IMR-90 (cell line): ENCODE measurements around the gene ZCCHC14. TPM values are rescaled to one million over a fixed set of nuclear protein-coding genes. Genes with fewer than 3 reads are reported as not detected.

ENCODE experiments used
- ATAC-seq: fragments of 200-7000 bp; cut with Tn5 transposase; 2 replicates; pipeline ENCODE4 v1.9.1; 2020; ENCODE audit warnings: low read depth, mild to moderate bottlenecking, moderate library complexity
- BruUV-seq: library from RNA; stranded (reverse); fragments of 400-500 nt; replicated peaks from 2 replicates; lab custom pipeline; 2021; lab: Mats Ljungman, UMichigan
- CTCF ChIA-PET: fragments of 300-600 bp; formaldehyde crosslinking; extraction: SDS; loops from one replicate; lab custom pipeline; 2021; ENCODE audit warnings: antibody characterized with exemption; lab: Yijun Ruan, JAX
- POLR2A ChIA-PET: fragments of 300-600 bp; sonication (Branson Sonifier 250); formaldehyde crosslinking; loops from one replicate; lab custom pipeline; 2022; ENCODE audit warnings: antibody characterized with exemption; ENCODE audit not compliant: unreplicated experiment; lab: Charles Lee
- DNase-seq: peaks from one replicate; pipeline ENCODE4 v3.0.0; 2013
- H2AFZ ChIP-seq: replicated peaks from 2 replicates; pipeline ENCODE3; 2013; ENCODE audit warnings: low read length, mild to moderate bottlenecking; ENCODE audit not compliant: poor library complexity
- H2AK5ac ChIP-seq: 2 replicates; pipeline ENCODE4 v1.6.1; 2013; ENCODE audit warnings: low read depth, low read length, inconsistent platforms
- H2AK9ac ChIP-seq: replicated peaks from 2 replicates; pipeline ENCODE3; 2013; ENCODE audit warnings: mild to moderate bottlenecking, low read depth, low read length, moderate library complexity; ENCODE audit not compliant: poor library complexity
- H2BK120ac ChIP-seq: 2 replicates; pipeline ENCODE4 v1.6.1; 2013; ENCODE audit warnings: low read depth, low read length, inconsistent platforms
- H2BK15ac ChIP-seq: 3 replicates; pipeline ENCODE4 v1.6.1; 2013; ENCODE audit warnings: low read depth, low read length, inconsistent platforms
- H2BK20ac ChIP-seq: 2 replicates; pipeline ENCODE4 v1.6.1; 2013; ENCODE audit warnings: low read depth, mild to moderate bottlenecking, inconsistent platforms, low read length, moderate library complexity
- H2BK5ac ChIP-seq: 2 replicates; pipeline ENCODE4 v1.6.1; 2013; ENCODE audit warnings: mild to moderate bottlenecking, low read depth, low read length, inconsistent platforms; ENCODE audit not compliant: poor library complexity, severe bottlenecking
- H3K14ac ChIP-seq: replicated peaks from 2 replicates; pipeline ENCODE4 v1.6.1; 2013; ENCODE audit warnings: low read depth, low read length, inconsistent platforms
- H3K18ac ChIP-seq: 2 replicates; pipeline ENCODE4 v1.6.1; 2013; ENCODE audit warnings: low read depth, low read length, control low read depth
- H3K23ac ChIP-seq: 2 replicates; pipeline ENCODE4 v1.6.1; 2013; ENCODE audit warnings: low read depth, low read length, inconsistent platforms
- H3K27ac ChIP-seq: 2 replicates; pipeline ENCODE4 v1.5.1; 2013; ENCODE audit warnings: mild to moderate bottlenecking, control low read depth, low read length; ENCODE audit not compliant: insufficient read depth
- H3K27me3 ChIP-seq: 2 replicates; pipeline ENCODE4 v1.6.1; 2013; ENCODE audit warnings: low read length; ENCODE audit not compliant: control insufficient read depth, insufficient read depth
- H3K36me3 ChIP-seq: 2 replicates; pipeline ENCODE4 v1.6.1; 2013; ENCODE audit warnings: low read length, mixed read lengths; ENCODE audit not compliant: control insufficient read depth, insufficient read depth
- H3K4ac ChIP-seq: 2 replicates; pipeline ENCODE4 v1.6.1; 2013; ENCODE audit warnings: low read depth, low read length, inconsistent platforms
- H3K4me1 ChIP-seq: 2 replicates; pipeline ENCODE4 v1.6.1; 2013; ENCODE audit warnings: low read length, mixed read lengths; ENCODE audit not compliant: control insufficient read depth, insufficient read depth
- H3K4me2 ChIP-seq: 2 replicates; pipeline ENCODE4 v1.6.1; 2013; ENCODE audit warnings: low read depth, mild to moderate bottlenecking, control low read depth, low read length, moderate library complexity
- H3K4me3 ChIP-seq: 2 replicates; pipeline ENCODE4 v1.5.1; 2013; ENCODE audit warnings: low read depth, mild to moderate bottlenecking, control low read depth, low read length, moderate library complexity; ENCODE audit not compliant: insufficient read depth
- H3K56ac ChIP-seq: 2 replicates; pipeline ENCODE4 v1.6.1; 2013; ENCODE audit warnings: low read length, inconsistent platforms; ENCODE audit not compliant: insufficient read depth; ENCODE audit errors: extremely low read depth
- H3K79me1 ChIP-seq, 2 experiments: 2 replicates each; pipeline ENCODE4 v1.6.1; 2013; ENCODE audit warnings: low read length in 2 of 2, inconsistent platforms in 1 of 2, low read depth in 1 of 2
- H3K9ac ChIP-seq: 2 replicates; pipeline ENCODE4 v1.6.1; 2013; ENCODE audit warnings: low read depth, low read length, control low read depth
- H3K9me1 ChIP-seq: 2 replicates; pipeline ENCODE4 v1.6.1; 2013; ENCODE audit warnings: low read length, inconsistent platforms; ENCODE audit not compliant: insufficient read depth
- H3K9me3 ChIP-seq: 2 replicates; pipeline ENCODE4 v1.6.1; 2013; ENCODE audit warnings: low read length; ENCODE audit not compliant: control insufficient read depth, insufficient read depth
- H4K20me1 ChIP-seq: 2 replicates; pipeline ENCODE4 v1.6.1; 2013; ENCODE audit warnings: low read length, inconsistent platforms; ENCODE audit not compliant: insufficient read depth
- H4K5ac ChIP-seq: 2 replicates; pipeline ENCODE4 v1.6.1; 2013; ENCODE audit warnings: mild to moderate bottlenecking, low read depth, low read length, control low read depth
- H4K8ac ChIP-seq, 2 experiments: 2 replicates each; pipeline ENCODE4 v1.6.1; 2013; ENCODE audit warnings: low read depth in 2 of 2, low read length in 2 of 2, control low read depth in 1 of 2, inconsistent platforms in 1 of 2
- H4K91ac ChIP-seq: 2 replicates; pipeline ENCODE4 v1.6.1; 2013; ENCODE audit warnings: low read depth, low read length, inconsistent platforms; ENCODE audit not compliant: insufficient read depth
- BHLHE40 ChIP-seq: fragments of 150-350 bp; IDR thresholded peaks from 2 replicates; pipeline ENCODE4 v1.6.1; 2016; ENCODE audit warnings: mild to moderate bottlenecking, low read depth, low read length
- CEBPB ChIP-seq: IDR thresholded peaks from 2 replicates; pipeline ENCODE4 v1.6.1; 2012; ENCODE audit warnings: low read depth, low read length, improper control_type of control experiment
- CHD1 ChIP-seq: IDR thresholded peaks from 2 replicates; pipeline ENCODE4 v1.6.1; 2012; ENCODE audit warnings: low read depth, low read length, improper control_type of control experiment
- FOS ChIP-seq: fragments of 150-350 bp; IDR thresholded peaks from 2 replicates; pipeline ENCODE4 v1.6.1; 2016; ENCODE audit warnings: low read depth, low read length
- MAFK ChIP-seq: IDR thresholded peaks from 2 replicates; pipeline ENCODE4 v1.6.1; 2012; ENCODE audit warnings: low read depth, low read length, improper control_type of control experiment
- MAZ ChIP-seq: IDR thresholded peaks from 2 replicates; pipeline ENCODE4 v1.6.1; 2012; ENCODE audit warnings: low read depth, mild to moderate bottlenecking, low read length, improper control_type of control experiment, moderate library complexity, borderline replicate concordance
- MXI1 ChIP-seq: IDR thresholded peaks from 2 replicates; pipeline ENCODE4 v1.6.1; 2012; ENCODE audit warnings: low read depth, mild to moderate bottlenecking, low read length, moderate library complexity, borderline replicate concordance
- NFE2L2 ChIP-seq: fragments of 150-350 bp; IDR thresholded peaks from 2 replicates; pipeline ENCODE4 v1.6.1; 2016; ENCODE audit warnings: low read depth, mild to moderate bottlenecking, low read length
- POLR2A ChIP-seq: IDR thresholded peaks from 2 replicates; pipeline ENCODE4 v1.6.1; 2012; ENCODE audit warnings: mild to moderate bottlenecking, low read depth, low read length
- RAD21 ChIP-seq: IDR thresholded peaks from 2 replicates; pipeline ENCODE4 v1.6.1; 2012; ENCODE audit warnings: low read length, improper control_type of control experiment
- RCOR1 ChIP-seq: IDR thresholded peaks from 2 replicates; pipeline ENCODE4 v1.6.1; 2012; ENCODE audit warnings: mild to moderate bottlenecking, low read length, improper control_type of control experiment; ENCODE audit not compliant: insufficient replicate concordance
- RFX5 ChIP-seq: IDR thresholded peaks from 2 replicates; pipeline ENCODE4 v1.8.0; 2012; ENCODE audit warnings: low read depth, mild to moderate bottlenecking, low read length, moderate library complexity
- SMC3 ChIP-seq: fragments of 150-350 bp; IDR thresholded peaks from 2 replicates; pipeline ENCODE4 v1.6.1; 2016; ENCODE audit warnings: low read depth, mild to moderate bottlenecking, antibody characterized with exemption, low read length, moderate library complexity
- WGBS, 2 experiments: methylation state at CpG; one replicate each; pipeline versions ENCODE4 v1.1.5 to v1.1.7; 2013; ENCODE audit warnings: missing lambda C conversion rate in 2 of 2; ENCODE audit not compliant: insufficient read length in 1 of 2; ENCODE audit errors: extremely low coverage in 2 of 2; 5-methylcytosine and 5-hydroxymethylcytosine counted together
- dilution Hi-C: fragments of 300-500 bp; cut with HindIII; formaldehyde crosslinking; loops from one replicate; pipeline ENCODE4 v1.14.3; 2018; ENCODE audit warnings: low sequenced_read_pairs; ENCODE audit not compliant: unreplicated experiment
- in situ Hi-C: fragments of 300-500 bp; cut with MboI; formaldehyde crosslinking; loops from 3 replicates; pipeline ENCODE4 v1.14.3; 2019; ENCODE audit warnings: low sequenced_read_pairs, inconsistent platforms, mixed read lengths
- intact Hi-C: fragments of 100-400 bp; cut with micrococcal nuclease; formaldehyde crosslinking; loops from 2 replicates; pipeline ENCODE4 v1.10.0; 2022
- polyA plus RNA-seq, 3 experiments: library from polyadenylated mRNA; depleted of rRNA; stranded (reverse); fragments of >200 nt; gene quantifications; 2 replicates each; pipeline ENCODE4 v1.2.3, GENCODE V29; 2012; ENCODE audit warnings: low replicate concordance in 1 of 3
- total RNA-seq: library from RNA; depleted of rRNA; stranded (reverse); fragments of >200 nt; gene quantifications from 2 replicates; pipeline ENCODE4 v1.2.3, GENCODE V29; 2012
- TF ChIP-seq, protein P1 (sequence below): fragments of 150-350 bp; IDR thresholded peaks from 2 replicates; pipeline ENCODE4 v1.6.1; 2016; ENCODE audit warnings: low read depth, mild to moderate bottlenecking, low read length, moderate library complexity, borderline replicate concordance
- TF ChIP-seq, protein P2 (sequence below): fragments of 150-350 bp; IDR thresholded peaks from 2 replicates; pipeline ENCODE4 v1.6.1; 2017; ENCODE audit warnings: mild to moderate bottlenecking, antibody characterized with exemption, low read length, low read depth
- TF ChIP-seq, protein P3 (sequence below): conservative IDR thresholded peaks from 2 replicates; pipeline ENCODE4 v1.5.1; 2012; ENCODE audit warnings: mild to moderate bottlenecking, low read depth, low read length, improper control_type of control experiment

The ZCCHC14 gene
- total and polyA plus RNA-seq, 2 of the 4 experiments (the other 2 are of a cell fraction): 2.5 to 5.3 TPM

DNA sequence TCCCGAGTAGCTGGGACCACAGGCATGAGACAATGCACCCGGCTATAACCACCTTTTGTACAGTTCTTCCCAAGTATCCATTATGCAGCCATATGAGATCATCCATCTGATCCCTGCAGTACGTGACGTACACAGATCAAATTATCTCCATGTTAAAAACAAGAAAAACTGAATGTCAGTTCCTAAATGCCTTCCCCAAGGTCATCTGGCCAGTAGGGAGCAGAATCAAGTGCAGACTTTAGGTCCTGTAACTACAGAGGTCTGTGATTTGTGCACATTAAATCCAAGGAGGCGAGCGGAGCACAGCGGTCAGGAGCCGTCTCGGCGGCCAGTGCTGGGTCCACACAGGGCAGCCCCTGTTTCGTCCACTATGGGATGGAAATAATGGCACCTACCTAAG is 23.7 kb downstream of the ZCCHC14 start:
- Histone ChIP-seq H4K5ac (no peak overlapping the region), H3K18ac (no peak overlapping the region), H3K36me3 (no peaks in the 10 kb centered on the region), H3K9ac (no peak overlapping the region), H3K4me1 (peaks cover 17% of the 10 kb centered on the region), H3K9me1 (peaks cover 20% of the 10 kb centered on the region), H3K4ac (no peak overlapping the region), H2BK5ac (no peak overlapping the region), H4K91ac (no peak overlapping the region), H2AK5ac (no peak overlapping the region), H3K23ac (no peak overlapping the region), H4K20me1 (peaks cover 78% of the 10 kb centered on the region), H2AFZ (no peak overlapping the region), H3K27ac (no peak overlapping the region), H3K79me1 (peaks cover 52 to 83% of the 10 kb centered on the region in 2 experiments), H3K27me3 (no peaks in the 10 kb centered on the region), H2AK9ac (no peak overlapping the region), H2BK15ac (no peak overlapping the region), H3K56ac (no peak overlapping the region), H3K4me2 (no peak overlapping the region), H2BK20ac (no peak overlapping the region), H3K14ac (no peak overlapping the region), H2BK120ac (no peak overlapping the region), H4K8ac (no peak overlapping the region), H3K9me3 (no peaks in the 10 kb centered on the region), H3K4me3 (no peak overlapping the region)
- in situ Hi-C loops (no loop called here), intact Hi-C loops (loop anchor here (5.0 kb wide), 1 partner anchor 37 kb away; no protein-coding TSS in a partner anchor), dilution Hi-C loops (no loop called here)
- POLR2A ChIA-PET: no interaction called here
- DNase-seq (no peak), ATAC-seq (no peak)
- no peak for TF ChIP-seq MAZ
- no peak for TF ChIP-seq BHLHE40
- no peak for TF ChIP-seq RCOR1
- TF ChIP-seq SMC3: no peak
- TF ChIP-seq CEBPB: no peak
- no peak for TF ChIP-seq NFE2L2
- TF ChIP-seq, protein P1, sequence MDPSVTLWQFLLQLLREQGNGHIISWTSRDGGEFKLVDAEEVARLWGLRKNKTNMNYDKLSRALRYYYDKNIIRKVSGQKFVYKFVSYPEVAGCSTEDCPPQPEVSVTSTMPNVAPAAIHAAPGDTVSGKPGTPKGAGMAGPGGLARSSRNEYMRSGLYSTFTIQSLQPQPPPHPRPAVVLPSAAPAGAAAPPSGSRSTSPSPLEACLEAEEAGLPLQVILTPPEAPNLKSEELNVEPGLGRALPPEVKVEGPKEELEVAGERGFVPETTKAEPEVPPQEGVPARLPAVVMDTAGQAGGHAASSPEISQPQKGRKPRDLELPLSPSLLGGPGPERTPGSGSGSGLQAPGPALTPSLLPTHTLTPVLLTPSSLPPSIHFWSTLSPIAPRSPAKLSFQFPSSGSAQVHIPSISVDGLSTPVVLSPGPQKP: no peak
- no peak for TF ChIP-seq RAD21
- TF ChIP-seq FOS: no peak
- TF ChIP-seq CHD1: no peak
- TF ChIP-seq, protein P2, sequence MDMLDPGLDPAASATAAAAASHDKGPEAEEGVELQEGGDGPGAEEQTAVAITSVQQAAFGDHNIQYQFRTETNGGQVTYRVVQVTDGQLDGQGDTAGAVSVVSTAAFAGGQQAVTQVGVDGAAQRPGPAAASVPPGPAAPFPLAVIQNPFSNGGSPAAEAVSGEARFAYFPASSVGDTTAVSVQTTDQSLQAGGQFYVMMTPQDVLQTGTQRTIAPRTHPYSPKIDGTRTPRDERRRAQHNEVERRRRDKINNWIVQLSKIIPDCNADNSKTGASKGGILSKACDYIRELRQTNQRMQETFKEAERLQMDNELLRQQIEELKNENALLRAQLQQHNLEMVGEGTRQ: no peak
- TF ChIP-seq RFX5: no peak
- TF ChIP-seq MXI1: no peak
- TF ChIP-seq MAFK: no peak
- TF ChIP-seq, protein P3, sequence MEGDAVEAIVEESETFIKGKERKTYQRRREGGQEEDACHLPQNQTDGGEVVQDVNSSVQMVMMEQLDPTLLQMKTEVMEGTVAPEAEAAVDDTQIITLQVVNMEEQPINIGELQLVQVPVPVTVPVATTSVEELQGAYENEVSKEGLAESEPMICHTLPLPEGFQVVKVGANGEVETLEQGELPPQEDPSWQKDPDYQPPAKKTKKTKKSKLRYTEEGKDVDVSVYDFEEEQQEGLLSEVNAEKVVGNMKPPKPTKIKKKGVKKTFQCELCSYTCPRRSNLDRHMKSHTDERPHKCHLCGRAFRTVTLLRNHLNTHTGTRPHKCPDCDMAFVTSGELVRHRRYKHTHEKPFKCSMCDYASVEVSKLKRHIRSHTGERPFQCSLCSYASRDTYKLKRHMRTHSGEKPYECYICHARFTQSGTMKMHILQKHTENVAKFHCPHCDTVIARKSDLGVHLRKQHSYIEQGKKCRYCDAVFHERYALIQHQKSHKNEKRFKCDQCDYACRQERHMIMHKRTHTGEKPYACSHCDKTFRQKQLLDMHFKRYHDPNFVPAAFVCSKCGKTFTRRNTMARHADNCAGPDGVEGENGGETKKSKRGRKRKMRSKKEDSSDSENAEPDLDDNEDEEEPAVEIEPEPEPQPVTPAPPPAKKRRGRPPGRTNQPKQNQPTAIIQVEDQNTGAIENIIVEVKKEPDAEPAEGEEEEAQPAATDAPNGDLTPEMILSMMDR: no peak
- TF ChIP-seq POLR2A: no peak
- CTCF ChIA-PET: no interaction called here
- WGBS, 2 experiments: 100% methylated on average over 2 of the region's 11 CpGs; no CpG with 5 or more reads in 1 of the 2 experiments
- BruUV-seq: no TSS peak
